ENCODE results near the gene ADCY4. TPM values are rescaled to one million over a fixed set of nuclear protein-coding genes. Genes with fewer than 3 reads are reported as not detected.
A peak's percentile ranks its signal among the peaks of the same experiment; 100 is the strongest.
"Not testable (repeated sequence)": the region's sequence is repeated elsewhere in the genome, so short reads cannot be mapped to it uniquely, and the experiment has no call there.

The ADCY4 gene
- polyA plus RNA-seq, 1 experiment: 6.8 TPM

DNA sequence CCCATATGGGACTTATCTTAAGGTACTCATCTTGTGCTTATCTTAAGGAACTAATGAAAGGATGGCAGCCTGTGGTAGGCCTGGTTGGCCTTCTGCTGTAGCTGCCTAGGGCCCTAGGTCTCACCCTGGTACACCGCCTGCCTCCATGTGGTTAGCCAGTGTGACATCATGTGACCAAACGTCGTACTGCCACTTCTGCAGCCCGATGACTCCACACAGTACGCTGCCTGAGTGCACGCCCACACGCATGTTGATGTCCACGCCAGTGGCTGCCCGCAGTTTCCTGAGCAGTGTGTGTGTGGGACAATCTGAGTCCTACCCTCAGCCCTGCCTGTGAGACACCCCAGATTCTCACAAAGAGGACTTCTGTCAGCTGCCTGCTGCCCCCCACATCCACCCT, 5.1 kb downstream of the ADCY4 start:
- no peaks in the 10 kb centered on the region; the same call in 1 of the 2 replicates for H3K36me3 ChIP-seq (ENCODE audit: control insufficient read depth, insufficient read depth, low read length)
- POLR2A ChIA-PET: no interaction called here
- CTCF ChIA-PET: interaction anchor here (0.8 to 16.8 kb wide), 8 partner anchors 11 to 351 kb away, joined by 3 to 491 read pairs (median 12); partner anchors contain the start of genes CBLN3, CIDEB, KHNYN and LTB4R
- no peaks in the 10 kb centered on the region for H3K27me3 ChIP-seq (ENCODE audit: control insufficient read depth, insufficient read depth, low read length)
- no peak overlapping the region for H3K4me3 ChIP-seq (ENCODE audit: low read depth, low read length)
- DNase-seq (ENCODE audit: low read depth): no peak
- TF ChIP-seq, protein P1, sequence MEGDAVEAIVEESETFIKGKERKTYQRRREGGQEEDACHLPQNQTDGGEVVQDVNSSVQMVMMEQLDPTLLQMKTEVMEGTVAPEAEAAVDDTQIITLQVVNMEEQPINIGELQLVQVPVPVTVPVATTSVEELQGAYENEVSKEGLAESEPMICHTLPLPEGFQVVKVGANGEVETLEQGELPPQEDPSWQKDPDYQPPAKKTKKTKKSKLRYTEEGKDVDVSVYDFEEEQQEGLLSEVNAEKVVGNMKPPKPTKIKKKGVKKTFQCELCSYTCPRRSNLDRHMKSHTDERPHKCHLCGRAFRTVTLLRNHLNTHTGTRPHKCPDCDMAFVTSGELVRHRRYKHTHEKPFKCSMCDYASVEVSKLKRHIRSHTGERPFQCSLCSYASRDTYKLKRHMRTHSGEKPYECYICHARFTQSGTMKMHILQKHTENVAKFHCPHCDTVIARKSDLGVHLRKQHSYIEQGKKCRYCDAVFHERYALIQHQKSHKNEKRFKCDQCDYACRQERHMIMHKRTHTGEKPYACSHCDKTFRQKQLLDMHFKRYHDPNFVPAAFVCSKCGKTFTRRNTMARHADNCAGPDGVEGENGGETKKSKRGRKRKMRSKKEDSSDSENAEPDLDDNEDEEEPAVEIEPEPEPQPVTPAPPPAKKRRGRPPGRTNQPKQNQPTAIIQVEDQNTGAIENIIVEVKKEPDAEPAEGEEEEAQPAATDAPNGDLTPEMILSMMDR (IDR thresholded peaks at IDR 0.05; ENCODE audit: insufficient read depth, low read depth, low read length): no peak

DNA sequence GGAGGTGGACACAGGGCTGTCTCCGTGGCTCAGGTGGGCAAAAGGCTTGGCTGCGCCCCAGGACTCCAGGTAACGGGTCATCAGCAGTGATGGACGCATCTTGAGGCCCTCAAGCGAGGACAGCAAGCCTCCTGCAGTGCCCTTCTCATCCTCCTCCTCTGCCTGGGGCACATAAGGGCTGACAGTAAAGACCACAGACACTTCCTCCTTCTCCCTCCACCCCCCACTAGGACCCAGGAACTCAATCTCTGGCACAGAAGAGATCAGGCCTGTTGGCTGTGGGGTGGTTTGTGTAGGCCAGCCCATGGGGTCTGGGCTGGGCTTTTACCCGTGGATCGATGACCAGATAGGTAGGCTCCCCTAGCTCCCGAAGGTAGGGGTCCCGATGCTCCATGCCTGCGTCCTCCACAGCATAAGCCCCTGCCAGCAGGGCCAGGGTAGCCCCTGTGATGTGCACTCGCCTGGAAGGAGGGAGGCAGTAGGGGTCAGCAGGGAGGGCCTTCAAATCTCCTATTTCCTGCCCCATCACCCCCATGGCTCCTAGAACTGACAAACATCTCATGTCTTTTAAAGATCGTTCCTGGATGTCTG, 5.7 kb downstream of the ADCY4 start:
- peaks cover 1% of the 10 kb centered on the region; the same call in 1 of the 2 replicates for H3K27me3 ChIP-seq (ENCODE audit: control insufficient read depth, insufficient read depth, low read length)
- ChIA-PET POLR2A (no interaction called here), CTCF (interaction anchor here (0.8 to 16.8 kb wide), 9 partner anchors 11 to 351 kb away, joined by 3 to 491 read pairs (median 12); partner anchors contain the start of genes CBLN3, CIDEB, KHNYN and LTB4R)
- TF ChIP-seq, protein P1 (IDR thresholded peaks at IDR 0.05; ENCODE audit: insufficient read depth, low read depth, low read length): no peak
- DNase-seq (ENCODE audit: low read depth): no peak
- no peaks in the 10 kb centered on the region; the same call in 1 of the 2 replicates for H3K36me3 ChIP-seq (ENCODE audit: control insufficient read depth, insufficient read depth, low read length)
- H3K4me3 ChIP-seq (ENCODE audit: low read depth, low read length): no peak overlapping the region

DNA sequence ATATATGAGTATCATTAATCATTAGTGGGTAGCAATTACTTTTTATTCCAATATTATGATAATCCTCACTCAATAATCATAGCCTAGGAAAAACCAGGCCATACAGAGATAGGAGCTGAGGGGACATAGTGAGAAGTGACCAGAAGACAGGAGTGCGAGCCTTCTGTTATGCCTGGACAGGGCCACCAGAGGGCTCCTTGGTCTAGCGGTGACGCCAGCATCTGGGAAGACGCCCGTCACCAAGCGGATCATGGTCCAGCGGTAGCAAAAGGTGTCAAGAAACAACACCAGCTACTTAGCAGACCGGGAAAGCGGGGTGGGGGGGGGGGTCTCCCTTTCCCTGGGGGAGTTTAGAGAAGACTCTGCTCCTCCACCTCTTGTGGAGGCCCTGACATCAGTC, 7.0 kb downstream of the ADCY4 start:
- ChIA-PET CTCF (interaction anchor here (0.8 to 16.8 kb wide), 14 partner anchors 9 to 114 kb away, joined by 3 to 491 read pairs (median 8); partner anchors contain the start of genes CBLN3, CIDEB, KHNYN and LTB4R), POLR2A (interaction anchor here (0.6 kb wide), 1 partner anchor 35 kb away, joined by 4 read pairs; no protein-coding TSS in a partner anchor)
- DNase-seq (ENCODE audit: low read depth); H3K27me3 ChIP-seq (ENCODE audit: control insufficient read depth, insufficient read depth, low read length); H3K4me3 ChIP-seq (ENCODE audit: low read depth, low read length); H3K36me3 ChIP-seq (ENCODE audit: control insufficient read depth, insufficient read depth, low read length): not testable (repeated sequence)
- TF ChIP-seq, protein P1 (IDR thresholded peaks at IDR 0.05; ENCODE audit: insufficient read depth, low read depth, low read length): peak; percentile 44

DNA sequence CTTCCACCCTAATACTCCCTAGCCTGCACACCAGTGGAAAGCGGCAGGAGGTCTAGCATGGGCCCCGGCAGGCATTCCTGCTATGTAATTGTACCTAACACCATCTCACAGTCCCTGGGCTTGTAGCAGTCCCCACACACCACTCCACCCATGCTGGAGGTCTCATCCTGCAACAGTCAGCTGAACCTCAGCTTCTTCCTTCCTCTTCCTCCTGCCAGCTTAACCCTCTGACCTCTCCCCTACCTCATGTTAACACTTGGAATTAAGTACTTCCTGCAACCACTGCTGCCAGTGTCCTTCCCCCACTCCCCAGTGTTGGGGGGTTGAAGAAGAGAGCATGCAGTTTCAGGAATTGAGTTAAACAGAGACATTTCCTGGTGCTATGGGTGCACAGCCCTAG, 7.6 kb downstream of the ADCY4 start:
- peaks cover 4% of the 10 kb centered on the region; the same call in 1 of the 2 replicates for H3K27me3 ChIP-seq (ENCODE audit: control insufficient read depth, insufficient read depth, low read length)
- CTCF ChIA-PET: interaction anchor here (0.6 to 16.8 kb wide), 14 partner anchors 9 to 807 kb away, joined by 3 to 491 read pairs (median 6); partner anchors contain the start of genes CBLN3, CIDEB, KHNYN and RIPK3
- no peaks in the 10 kb centered on the region; the same call in 1 of the 2 replicates for H3K36me3 ChIP-seq (ENCODE audit: control insufficient read depth, insufficient read depth, low read length)
- POLR2A ChIA-PET: no interaction called here
- TF ChIP-seq, protein P1 (IDR thresholded peaks at IDR 0.05; ENCODE audit: insufficient read depth, low read depth, low read length): no peak
- no peak overlapping the region for H3K4me3 ChIP-seq (ENCODE audit: low read depth, low read length)
- DNase-seq (ENCODE audit: low read depth): no peak

DNA sequence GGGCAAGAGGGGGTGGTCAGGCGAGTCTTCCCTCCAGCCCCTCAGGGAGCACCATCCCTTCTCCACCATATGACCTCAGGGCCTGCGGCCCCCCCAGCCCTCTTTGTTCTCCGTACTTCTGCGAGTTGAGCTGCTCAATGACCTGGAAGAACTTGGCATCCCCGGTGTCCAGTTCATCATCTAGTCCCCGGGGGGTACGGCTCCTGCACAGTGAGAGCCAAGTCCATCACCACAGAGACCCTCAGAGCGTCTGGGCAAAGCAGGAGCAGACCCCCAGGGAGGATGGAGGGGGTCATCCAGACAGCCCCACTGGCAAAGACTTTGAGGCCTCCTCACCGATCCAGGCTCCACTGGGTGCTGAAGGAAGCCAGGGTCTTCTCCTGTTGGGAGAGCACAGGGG, 8.9 kb downstream of the ADCY4 start:
- POLR2A ChIA-PET: interaction anchor here (0.6 kb wide), 1 partner anchor 114 kb away, joined by 3 read pairs; no protein-coding TSS in a partner anchor
- CTCF ChIA-PET: interaction anchor here (2.7 to 16.8 kb wide), 5 partner anchors 18 to 110 kb away, joined by 7 to 491 read pairs (median 37); partner anchors contain the start of genes CBLN3, CIDEB and KHNYN
- Histone ChIP-seq H3K4me3 (ENCODE audit: low read depth, low read length) (no peak overlapping the region), H3K36me3 (ENCODE audit: control insufficient read depth, insufficient read depth, low read length) (no peaks in the 10 kb centered on the region; the same call in 1 of the 2 replicates), H3K27me3 (ENCODE audit: control insufficient read depth, insufficient read depth, low read length) (peaks cover 4% of the 10 kb centered on the region; the same call in 1 of the 2 replicates)
- no peak for DNase-seq (ENCODE audit: low read depth)
- TF ChIP-seq, protein P1 (IDR thresholded peaks at IDR 0.05; ENCODE audit: insufficient read depth, low read depth, low read length): no peak

Data from BJ (cell line).